GM12872 (cell line): Measurements from ENCODE around the gene PLEKHJ1.

Experiments used
- TF ChIP-seq, protein P1 (sequence below): IDR thresholded peaks from 3 replicates; pipeline ENCODE4 v1.5.1; 2011; ENCODE audit warnings: low read depth, mild to moderate bottlenecking, low read length, moderate library complexity; ENCODE audit not compliant: insufficient read depth

PLEKHJ1 gene

DNA sequence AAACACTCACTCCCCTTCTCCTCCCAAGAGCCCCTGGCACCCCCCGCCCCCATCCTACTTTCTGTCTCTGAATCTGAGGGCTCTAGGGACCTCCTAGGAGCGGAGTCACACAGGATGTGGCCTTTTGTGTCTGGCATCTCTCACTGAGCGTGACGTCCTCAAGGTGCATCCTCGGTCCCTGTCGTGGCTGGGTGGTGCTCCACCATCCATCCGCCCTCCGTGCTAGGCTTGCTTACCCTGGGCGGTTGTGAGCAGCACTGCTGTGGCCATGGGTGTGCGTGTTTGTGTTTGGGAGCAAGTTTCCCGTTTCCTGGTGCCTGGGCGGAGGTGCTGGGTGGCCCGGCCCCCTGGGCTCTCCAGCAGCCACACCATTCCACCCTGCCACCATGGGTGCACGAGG lies 12.2 kb downstream of the PLEKHJ1 start:
- TF ChIP-seq, protein P1, sequence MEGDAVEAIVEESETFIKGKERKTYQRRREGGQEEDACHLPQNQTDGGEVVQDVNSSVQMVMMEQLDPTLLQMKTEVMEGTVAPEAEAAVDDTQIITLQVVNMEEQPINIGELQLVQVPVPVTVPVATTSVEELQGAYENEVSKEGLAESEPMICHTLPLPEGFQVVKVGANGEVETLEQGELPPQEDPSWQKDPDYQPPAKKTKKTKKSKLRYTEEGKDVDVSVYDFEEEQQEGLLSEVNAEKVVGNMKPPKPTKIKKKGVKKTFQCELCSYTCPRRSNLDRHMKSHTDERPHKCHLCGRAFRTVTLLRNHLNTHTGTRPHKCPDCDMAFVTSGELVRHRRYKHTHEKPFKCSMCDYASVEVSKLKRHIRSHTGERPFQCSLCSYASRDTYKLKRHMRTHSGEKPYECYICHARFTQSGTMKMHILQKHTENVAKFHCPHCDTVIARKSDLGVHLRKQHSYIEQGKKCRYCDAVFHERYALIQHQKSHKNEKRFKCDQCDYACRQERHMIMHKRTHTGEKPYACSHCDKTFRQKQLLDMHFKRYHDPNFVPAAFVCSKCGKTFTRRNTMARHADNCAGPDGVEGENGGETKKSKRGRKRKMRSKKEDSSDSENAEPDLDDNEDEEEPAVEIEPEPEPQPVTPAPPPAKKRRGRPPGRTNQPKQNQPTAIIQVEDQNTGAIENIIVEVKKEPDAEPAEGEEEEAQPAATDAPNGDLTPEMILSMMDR = no peak

- TF ChIP-seq, protein P1 = no peak
Observed at GRCh38 chr19:2223391-2223790, 12.7 kb downstream of the PLEKHJ1 start.

DNA sequence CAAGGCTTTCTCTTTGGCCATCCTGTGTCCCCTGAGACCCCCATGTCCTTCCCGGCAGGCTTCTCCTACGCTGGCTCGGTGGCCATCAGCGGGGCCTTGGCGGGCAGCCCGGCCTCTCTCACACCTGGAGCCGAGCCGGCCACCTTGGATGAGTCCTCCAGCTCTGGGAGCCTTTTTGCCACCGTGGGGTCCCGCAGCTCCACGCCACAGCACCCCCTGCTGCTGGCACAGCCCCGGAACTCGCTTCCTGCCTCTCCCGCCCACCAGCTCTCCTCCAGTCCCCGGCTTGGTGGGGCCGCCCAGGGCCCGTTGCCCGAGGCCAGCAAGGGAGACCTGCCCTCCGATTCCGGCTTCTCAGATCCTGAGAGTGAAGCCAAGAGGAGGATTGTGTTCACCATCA lies 14.2 kb downstream of the PLEKHJ1 start:
- TF ChIP-seq, protein P1 = no peak

GRCh38 chr19:2221250-2221831 lies 14.8 kb downstream of the PLEKHJ1 start:
- TF ChIP-seq, protein P1 = no peak

- TF ChIP-seq, protein P1 = no peak
Observed at GRCh38 chr19:2219726-2220125, 16.4 kb downstream of the PLEKHJ1 start.

DNA sequence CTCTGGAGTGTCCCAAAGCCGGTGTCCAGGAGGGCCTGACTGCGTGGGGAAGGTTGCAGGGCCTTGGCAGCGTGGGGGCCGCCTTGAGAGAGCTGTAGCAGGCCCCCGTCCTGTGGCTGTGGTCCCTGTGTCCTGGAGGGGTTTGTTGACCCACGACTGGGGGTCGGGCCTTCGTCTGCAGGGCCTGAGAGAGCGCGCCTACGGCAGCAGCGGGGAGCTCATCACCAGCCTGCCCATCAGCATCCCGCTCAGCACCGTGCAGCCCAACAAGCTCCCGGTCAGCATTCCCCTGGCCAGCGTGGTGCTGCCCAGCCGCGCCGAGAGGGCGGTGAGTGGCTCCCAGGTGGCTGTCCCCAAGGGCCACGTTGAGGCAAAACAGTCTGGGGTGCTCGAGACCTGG lies 18.5 kb downstream of the PLEKHJ1 start:
- TF ChIP-seq, protein P1 = no peak

DNA sequence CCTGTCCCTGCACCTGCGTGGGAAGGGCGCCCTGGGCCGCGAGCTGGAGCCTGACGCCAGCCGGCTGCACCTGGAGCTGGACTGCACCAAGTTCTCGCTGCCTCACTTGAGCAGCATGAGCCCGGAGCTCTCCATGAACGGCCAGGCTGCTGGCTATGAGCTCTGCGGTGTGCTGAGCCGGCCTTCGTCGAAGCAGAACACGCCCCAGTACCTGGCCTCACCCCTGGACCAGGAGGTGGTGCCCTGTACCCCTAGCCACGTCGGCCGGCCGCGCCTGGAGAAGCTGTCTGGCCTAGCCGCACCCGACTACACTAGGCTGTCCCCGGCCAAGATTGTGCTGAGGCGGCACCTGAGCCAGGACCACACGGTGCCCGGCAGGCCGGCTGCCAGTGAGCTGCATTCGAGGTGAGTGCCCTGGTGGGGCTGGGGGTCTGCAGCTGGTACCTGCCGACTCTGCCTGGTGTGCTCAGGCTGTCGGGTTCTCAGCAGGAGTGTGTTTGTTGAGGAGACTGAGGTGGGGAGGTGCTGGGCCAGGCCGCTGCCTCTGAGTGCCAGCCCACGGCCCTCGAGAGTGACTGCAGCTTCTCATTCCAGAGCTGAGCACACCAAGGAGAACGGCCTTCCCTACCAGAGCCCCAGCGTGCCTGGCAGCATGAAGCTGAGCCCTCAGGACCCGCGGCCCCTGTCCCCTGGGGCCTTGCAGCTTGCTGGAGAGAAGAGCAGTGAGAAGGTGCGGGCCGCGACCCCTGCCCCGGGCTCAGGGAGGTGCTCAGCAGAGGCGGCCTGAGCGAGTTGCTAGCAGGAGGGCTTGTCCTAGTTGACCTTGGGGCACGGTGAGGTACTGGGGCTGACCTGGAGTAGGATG lies 19.5 kb downstream of the PLEKHJ1 start:
- TF ChIP-seq, protein P1 = no peak
